DMS153 treated with DMSO at 0.1 percent for 48 hours (cell line): Measurements from ENCODE around the gene RMI2.

Experiments
- DNase-seq: peaks from one replicate; lab custom pipeline; 2025; ENCODE audit not compliant: unreplicated experiment; lab: John Stamatoyannopoulos, UW

The RMI2 gene

DNA sequence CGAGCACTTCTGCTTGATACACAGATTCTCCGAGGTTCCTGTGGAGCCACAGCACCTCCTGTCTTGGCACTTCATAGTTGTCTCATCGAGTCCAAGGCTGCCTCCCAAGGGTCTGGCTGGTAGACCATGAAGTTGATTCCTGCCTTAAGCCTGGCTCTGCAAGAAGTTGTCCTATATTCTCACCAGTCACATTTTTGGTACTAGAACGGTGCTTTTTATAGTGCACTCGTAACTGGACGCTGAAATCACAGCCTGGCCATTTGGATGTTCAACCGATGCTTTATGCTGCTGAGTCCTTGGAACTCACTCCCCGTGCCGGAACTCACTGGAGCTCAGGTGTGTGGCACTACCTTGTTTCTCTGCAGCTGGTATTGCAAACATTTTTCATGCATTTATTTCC is 35.6 kb downstream of the RMI2 start:
- no peak for DNase-seq

DNA sequence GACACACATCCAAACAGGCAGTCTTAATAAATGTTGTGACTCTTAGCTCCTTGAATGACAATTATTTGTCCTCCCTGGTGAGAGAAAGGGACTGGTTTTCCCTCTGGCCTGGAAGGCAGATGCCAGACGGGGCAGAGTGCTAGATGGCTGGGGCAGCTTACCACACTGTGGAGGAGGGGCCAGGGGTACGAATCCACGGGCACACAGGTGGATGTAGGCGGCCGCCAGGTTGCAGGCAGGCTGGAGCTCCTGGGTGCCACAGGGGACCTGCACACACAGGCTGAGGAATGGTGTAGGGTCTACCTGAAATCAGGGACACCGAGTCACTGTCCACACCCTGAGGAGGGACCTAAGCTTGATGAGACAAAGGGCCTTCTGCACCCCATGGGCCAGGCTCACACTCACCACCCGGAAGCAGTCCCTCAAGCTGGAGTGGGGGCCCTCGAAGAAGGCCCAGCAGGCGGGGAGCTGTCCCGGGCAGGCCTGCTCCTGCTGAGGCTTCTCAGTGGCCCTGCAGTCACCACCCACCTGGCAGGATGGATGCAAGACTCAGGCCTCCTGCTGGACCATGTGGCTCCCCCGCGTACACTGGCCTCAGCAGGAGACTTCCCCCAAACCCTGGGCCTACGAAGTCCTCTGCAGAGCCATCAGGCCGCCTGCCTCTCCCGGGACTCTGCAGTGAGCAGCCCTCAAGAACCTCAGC is 38.4 kb downstream of the RMI2 start:
- DNase-seq, result no peak

DNA sequence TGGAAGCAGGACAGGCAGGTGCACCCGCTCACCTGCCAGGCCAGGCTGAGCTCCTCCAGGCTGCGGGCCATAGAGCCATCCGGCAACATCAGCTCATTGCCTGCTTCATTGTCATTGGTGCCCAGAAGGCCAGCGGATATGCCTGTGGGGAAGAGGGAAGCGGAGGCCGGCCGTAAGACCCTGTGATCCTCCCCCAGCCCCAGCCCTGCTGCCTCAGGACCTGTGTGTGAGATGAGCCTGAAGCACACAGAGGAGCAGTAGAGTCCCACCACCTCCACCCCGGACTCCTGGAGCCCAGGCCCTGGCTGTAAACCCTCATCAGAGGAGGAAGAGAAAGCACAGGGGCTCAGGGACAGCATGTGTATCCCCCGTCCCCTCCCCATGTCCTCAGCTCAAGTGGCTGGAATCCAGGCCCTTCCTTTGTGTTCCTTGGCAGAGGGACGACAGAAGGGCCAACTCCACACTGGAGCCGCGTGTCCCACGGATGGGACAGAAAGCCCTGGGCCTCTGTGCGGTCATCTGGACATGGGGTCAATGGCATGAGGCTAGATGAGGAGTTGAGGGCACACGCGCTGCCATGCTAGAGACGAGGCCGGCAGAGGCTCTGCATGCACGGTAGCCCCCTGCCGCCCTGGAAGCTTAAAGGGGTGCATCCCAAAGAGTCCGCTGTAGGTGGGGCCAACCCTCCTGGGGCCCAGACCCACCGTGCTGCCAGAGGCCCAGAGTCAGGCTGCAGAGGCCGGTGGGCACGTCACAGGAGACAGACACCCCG is 39.1 kb downstream of the RMI2 start:
- DNase-seq, result no peak

DNA sequence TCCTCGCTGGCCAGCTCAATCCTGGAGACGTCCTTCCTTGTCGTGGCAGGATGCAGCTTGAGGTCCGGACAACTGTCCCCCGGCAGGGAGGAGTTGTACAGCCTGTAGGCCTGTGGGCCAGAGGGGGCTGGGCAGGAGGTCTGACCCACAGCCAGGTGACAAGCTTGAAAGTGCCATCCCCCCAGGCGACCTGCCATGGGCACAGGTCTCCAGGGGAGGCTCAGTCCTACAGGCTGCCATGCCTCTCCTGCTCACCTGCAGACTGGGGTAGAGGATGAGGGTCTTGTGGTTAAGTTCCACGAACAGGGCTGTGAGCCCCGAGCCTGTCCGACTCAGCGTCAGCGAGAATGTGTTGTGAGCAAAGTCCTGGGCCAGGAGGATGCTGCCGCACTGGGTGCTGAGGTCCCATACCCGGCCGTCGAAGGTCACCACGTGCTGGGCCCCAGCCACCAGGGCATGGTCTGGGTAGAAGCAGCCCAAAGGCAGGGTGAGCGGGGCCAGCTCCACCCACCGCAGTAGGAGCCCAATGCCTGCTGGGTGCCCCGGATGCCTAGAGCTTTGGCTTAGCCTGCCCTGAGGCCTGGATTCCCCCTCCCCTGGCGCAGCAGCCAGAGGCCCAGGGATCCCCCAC is 39.8 kb downstream of the RMI2 start:
- no peak for DNase-seq

DNA sequence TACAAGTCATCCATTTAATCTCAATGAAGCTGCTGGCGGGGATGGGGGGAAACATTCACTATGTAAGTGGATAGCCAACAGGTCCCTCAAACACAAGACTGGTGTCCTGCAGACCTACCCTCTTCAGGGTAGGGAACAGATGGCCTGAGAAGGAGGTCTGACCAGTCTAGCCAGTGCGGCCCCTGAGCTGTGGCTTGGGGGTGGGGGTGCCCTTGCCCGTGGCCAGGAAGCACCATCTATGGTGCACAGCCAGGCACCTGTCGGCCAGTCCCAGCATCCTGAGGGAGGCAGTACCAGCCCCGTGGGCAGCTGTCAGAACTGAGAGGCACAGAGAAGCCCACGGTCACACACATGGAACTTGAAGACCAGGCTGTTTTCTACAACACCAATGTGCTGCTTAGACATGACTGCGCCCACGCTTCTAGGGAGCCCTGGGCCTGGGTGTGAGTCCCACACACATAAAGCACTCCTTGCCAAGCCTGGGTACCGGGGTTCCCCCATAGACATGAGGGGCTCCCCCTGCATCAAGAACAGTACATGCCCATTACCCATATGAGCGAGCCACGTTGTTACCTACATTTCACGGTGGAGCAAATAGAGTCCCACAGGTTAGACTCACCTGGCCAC is 40.9 kb downstream of the RMI2 start:
- DNase-seq, result no peak

DNA sequence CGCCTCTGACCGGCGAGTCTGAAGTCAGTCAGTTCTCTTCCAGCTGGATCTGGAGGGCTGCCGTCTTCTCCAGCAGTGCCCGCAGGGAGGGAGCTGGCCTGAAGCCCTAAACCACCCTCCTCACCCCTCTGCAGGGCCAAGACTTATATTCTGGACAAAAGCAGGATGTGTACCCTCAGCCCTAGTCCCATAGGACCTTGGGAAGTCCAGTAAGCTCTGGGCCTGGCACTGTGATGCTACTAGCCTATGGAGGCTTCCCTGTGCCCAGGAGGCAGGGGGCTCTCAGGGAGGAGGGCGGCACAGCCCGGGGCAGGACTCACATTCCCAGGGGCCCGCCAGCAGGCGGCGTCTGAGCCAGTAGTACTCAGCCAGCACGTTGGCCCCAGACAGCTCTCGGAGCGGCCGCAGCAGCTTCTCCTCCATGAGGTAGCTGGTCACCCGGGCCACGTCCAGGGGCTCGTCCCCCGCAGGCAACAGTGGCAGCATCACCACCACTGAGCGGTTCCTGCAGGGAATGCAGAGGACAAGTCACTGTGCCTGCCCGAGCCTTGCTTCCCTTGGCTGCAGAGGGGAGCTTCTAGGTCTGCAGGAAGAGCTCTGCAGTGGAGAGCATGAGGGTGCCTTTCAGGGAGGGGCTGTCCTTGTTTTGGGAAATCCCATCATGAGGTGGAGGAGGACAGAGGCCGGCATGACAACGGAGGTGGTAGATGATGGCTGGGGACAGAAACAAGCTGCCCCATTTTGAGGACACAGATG is 41.7 kb downstream of the RMI2 start:
- no peak for DNase-seq

DNA sequence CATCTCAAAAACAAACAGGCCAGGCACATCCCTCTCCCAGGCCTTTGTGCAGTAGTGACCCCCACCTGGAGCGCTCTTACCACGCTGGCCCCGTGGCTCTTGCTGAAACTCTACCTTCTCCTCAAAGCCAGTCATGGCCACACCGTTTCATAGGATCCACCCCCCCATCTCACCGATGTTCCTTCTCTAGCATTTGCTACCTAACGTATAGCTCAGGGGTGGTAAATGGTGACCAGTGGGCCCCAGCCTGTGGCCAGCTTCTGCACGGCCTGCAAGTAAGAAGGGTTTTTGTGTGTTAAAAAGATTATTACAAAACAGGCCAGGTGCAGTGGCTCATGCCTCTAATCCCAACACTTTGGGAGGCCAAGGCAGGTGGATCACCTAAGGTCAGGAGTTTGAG is 43.8 kb downstream of the RMI2 start:
- DNase-seq, result no peak

DNA sequence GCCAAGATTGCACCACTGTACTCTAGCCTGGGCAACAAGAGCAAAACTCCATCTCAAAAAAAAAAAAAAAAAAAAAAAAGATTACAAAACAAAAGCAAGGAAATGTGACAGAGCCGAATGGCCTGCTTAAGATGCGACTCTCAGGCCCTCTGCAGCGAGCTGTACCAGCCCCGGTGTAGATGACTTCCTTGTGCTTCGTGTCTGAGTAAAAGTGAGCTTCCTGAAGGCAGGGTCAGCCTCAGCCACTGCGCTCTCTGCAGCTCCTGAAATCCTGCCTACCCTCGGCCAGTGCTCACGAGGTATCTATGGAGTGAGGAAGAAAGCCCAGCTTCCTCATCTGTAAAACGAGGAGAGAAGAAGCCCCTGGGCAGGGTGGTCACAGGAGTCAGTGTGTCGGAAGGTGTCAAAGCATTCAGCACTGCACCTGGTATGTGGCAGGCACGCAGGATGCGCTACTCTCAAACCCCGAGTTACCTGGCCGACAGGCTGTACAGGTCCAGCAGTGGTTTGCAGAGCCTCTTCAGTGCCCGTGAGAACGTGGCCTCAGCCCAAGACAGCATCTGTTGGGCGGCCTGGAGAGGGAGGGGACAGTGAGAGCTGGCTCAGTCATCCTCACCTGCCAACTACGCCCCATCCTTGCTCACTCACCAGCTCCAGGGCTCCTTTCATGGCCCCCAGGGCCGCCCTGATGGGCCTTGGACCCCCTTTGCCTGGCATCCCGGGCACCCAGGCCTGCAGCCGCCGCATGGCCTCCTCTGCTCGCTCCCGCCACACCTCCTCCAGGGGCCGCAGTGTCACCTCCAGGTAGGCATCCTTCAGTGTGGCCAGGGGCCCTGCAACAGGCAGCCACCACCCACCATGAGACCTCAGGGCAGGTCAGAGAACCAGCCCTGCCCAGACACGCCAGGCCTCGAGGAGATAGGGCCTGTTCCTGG is 44.6 kb downstream of the RMI2 start:
- DNase-seq, result no peak

DNA sequence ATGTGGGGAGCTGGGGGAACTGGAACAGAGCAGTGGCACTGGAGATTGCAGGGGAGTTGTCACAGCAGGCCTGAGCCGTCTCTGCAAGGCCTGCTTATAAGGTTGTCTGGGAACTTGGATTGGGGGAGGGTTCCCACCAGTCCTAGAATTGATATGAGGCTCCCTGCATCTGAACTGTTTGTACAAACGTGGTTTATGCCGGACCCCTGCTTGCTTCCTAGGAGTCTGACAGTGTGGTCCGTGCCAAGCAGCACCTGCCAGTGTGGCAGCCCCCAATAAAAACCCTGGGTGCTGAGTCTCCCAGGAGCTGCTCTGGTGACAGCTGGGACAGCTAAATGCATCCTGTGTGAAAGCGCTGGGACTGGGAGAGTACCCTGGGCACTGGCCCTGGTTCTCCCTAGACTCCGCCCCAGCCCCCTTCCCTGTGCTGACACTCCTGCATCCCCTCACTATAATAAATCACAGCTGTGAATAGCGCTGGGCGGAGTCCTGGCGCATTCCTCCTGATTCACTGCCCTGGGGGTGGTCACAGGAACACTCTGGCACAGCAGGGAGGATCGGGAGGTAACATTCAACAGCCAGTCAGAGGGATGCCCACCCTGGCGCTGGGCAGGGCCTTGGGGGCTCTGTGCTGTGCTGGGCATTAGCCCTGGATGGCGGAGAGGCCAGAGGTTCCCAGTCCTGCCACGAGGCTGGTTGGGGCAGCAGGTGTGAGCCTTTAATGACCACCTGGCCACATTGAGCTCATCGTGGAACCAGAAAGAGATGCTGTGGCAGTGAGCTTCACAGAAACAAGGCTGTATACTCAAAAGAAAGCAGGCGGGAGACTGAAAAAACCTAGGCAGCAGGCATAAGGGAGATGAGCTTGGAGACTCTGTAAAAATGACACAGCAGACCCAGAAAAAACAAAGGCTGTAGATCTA is 45.6 kb downstream of the RMI2 start:
- no peak for DNase-seq

DNA sequence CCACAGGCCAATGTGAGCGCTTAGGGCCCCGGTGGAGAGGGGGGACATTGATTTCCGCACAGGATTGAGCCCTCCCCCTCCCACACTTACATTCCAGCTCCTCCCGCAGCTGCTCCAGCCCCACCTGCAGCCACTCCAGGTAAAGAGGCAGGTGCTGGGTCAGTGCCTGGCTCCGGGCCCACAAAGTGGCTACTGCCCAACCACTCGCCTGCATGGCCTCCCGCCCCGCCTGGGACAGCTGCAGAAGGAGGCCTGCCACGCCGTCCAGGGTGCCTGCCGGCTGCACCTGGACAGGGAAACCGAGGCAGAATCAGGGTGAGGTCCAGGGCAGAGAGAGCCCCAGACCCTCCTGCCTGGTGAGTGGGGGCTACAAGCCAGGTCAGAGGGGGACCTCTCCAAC is 46.3 kb downstream of the RMI2 start:
- peak; percentile 54 for DNase-seq

DNA sequence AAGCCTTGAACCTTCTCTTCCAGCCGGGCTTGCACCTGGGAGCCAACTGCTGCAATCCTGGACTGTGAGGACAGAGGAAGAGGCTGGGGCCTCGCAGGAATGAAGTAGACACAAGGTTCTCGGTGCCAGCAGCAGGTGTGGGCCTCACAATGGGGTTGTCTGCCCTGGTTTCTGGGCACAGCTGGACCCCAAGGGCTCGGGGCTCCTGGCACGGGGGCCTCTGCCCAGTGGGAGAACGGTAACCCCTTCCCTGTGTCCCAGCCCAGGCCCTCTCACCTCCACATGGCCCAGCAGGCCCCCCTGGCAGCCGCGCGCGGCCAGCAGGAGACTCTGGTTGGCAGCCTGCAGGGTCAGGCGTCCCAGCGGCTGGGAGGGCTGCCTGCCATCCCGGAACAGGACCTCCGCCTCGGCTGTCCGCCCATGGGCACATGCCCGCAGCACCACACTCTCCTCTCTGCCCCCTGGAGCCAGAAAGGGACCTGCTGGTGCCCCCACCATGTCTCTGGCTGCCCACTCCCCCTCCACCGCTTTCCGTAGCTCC is 46.9 kb downstream of the RMI2 start:
- DNase-seq, result no peak

DNA sequence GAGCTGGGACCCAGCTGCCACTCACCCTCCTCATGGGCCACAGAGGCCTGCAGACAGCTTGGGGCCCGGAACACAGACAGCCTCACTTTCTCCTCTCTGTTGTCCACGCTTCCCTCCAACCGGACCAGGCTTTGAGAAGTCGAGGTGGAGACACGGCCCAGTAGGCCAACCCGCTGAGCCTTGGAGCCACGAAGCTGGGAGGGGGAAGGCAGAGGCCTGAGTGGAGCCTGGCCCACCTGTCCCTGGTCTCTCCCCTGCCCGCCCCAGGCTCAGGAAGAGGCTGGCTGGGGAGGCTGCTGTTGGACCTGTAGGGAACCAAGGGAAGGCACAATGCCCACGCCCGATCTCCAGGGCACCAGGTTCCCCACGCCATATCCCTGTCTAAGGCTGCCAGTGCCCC is 48.1 kb downstream of the RMI2 start:
- DNase-seq, result no peak

DNA sequence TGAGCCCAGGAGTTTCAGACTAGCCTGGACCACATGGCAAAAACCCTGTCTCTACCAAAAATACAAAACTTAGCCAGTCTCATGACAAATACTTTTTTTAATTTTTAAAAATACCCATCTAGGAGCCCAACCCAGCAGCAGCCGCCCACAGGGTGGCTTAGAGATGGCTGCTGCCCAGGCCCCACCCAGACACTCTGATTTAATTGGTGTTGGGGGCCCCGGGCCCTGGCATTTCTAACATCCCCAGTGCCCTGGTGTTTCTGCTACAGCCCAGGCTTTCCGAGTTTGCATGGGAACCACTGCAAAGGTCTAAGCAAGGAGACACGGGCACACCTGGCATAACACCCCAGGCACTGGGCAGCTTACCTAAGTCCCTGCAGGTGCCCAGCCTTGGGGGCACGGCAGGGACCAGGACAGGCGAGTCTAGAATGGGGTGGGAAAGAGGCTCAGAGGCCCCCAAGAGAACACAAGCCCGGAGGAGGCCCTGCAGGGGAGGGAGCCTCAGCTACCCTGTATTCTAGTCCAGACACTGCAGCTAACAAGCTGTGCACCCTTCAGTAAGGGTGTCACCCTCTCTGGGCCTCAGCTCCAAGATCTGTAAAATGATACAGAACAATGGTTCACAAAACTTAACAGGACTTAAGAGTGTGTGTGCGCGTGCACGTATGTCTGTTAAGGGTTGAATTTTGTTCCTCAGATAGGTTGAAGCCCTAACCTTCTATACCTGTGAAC is 48.8 kb downstream of the RMI2 start:
- no peak for DNase-seq

DNA sequence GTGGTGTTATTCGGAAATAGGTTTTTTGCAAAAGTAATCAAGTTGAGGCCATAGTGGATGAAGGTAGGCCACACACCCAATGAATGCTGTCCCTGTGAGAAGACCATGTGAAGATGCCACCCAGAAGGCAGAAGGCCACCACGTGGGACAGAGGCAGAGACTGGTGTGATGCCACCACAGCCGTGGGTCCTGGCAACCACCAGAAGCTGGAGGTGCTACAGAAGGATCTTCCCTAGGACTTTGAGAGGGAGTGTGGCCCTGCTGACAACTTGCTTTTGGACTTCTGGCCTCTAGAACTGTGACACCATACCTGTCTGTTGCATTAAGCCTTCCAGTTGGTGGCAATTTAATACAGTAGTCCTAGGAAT is 49.3 kb downstream of the RMI2 start:
- DNase-seq, result no peak

DNA sequence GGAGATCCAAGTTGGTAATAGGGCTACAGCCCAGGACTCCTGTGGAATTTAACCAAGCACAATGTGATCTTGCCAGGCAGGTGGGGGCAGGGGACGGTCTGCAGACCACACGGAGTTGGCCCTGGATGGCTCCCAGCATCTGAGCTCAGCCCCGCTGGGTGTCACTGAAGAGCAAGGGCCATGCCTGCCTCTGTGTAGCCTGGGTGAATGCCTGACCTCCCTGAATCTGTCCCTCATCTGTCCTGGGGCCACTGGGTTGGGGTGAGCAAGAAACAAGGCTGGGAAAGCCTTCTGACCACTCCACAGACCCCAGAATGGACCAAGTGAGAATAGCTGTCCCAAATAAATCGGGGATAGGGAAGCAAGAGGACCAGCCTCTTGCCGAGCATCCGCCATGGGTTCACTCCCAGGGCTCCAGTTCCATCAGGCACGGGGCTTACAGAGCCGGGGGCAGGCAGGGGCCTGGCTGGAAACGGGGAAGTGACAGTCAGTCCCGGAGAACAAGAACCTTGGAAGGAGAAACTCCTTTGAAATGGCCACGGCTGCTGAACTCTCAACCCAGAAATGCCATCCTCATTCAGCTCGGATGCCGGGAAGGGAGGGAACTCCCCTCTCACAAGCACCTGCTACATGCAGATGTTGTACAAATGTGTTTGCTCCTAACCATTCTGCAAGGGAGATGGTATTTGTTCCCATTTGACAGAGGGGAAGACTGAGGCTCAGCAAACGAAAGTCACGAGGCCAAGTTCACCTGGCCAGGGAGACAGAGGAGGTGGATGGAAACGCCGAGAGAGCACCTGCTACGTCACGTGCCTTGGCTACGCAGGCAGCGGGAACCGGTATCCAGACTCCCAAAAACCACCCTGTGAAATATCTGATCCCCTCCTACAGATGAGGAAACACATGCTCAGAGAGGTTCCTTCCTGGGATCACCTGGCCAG is 50.0 kb downstream of the RMI2 start:
- no peak for DNase-seq

DNA sequence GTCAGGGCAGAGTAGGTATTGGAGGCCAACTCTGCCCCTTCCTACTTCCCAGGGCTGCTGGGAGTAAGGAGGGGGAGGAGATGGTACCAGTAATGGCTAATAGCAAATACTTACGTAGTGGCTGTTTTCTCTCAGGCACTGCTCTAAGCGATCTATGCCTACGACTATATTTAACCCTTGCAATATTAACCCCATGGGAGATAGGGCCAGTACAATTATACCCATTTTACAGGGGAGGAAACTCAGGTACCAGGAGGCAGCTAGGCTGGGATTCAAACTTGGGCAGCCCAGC is 50.6 kb downstream of the RMI2 start:
- DNase-seq, result no peak
